Measurements from ENCODE around the gene CLEC16A. TPM values are rescaled to one million over a fixed set of nuclear protein-coding genes. Genes with fewer than 3 reads are reported as not detected.

Gene CLEC16A
- total and polyA plus RNA-seq, 2 donors (not counting 1 experiment from before 2014, with no cell fraction given), result 21.9 to 79.5 TPM

- Mint-ChIP-seq H3K27me3 (no peaks in the 10 kb centered on the region), H3K9me3 (ENCODE audit: insufficient read depth) (no peaks in the 10 kb centered on the region), H3K4me1 (peaks cover 79% of the 10 kb centered on the region), H3K4me3 (peak overlapping the region; percentile 32), H3K27ac (peak overlapping the region; percentile 81)
- Histone ChIP-seq H3K27me3 (replicated peaks in 1 of 4; ENCODE audit: control extremely low read depth in 1 of 4, control insufficient read depth in 3 of 4, insufficient read depth in 4 of 4, low read length in 3 of 4) (no peaks in the 10 kb centered on the region), H3K4me1 (ENCODE audit: control insufficient read depth in 2 of 2, insufficient read depth in 2 of 2, low read length in 2 of 2) (peaks cover 47 to 65% of the 10 kb centered on the region in 2 donors), H3K4me3 (ENCODE audit: control extremely low read depth in 1 of 5, extremely low read depth in 1 of 5, insufficient read depth in 1 of 5, low read depth in 2 of 5, low read length in 4 of 5) (no peak overlapping the region), H3K79me2 (ENCODE audit: control insufficient read depth, insufficient read depth, low read length) (peaks cover 26% of the 10 kb centered on the region), H3K9ac (ENCODE audit: low read length) (no peak overlapping the region), H3K36me3 (replicated peaks in 1 of 2; ENCODE audit: control extremely low read depth in 1 of 2, control insufficient read depth in 1 of 2, extremely low read depth in 1 of 2, insufficient read depth in 2 of 2, low read length in 1 of 2) (peaks cover 0 to 46% of the 10 kb centered on the region in 2 experiments), H3K27ac (ENCODE audit: low read length in 2 of 2) (peak overlapping the region; percentile 20 to 72), H2AFZ (ENCODE audit: insufficient read depth, low read depth, low read length, poor library complexity, severe bottlenecking) (no peak overlapping the region), H3K4me2 (replicated peaks; ENCODE audit: low read depth, low read length, poor library complexity, severe bottlenecking) (peak overlapping the region; percentile 91), H4K20me1 (ENCODE audit: control insufficient read depth, insufficient read depth, low read length, poor library complexity, severe bottlenecking) (peaks cover 84% of the 10 kb centered on the region), H3K9me3 (ENCODE audit: control extremely low read depth in 1 of 3, control insufficient read depth in 2 of 3, insufficient read depth in 1 of 3, low read length in 2 of 3) (no peaks in the 10 kb centered on the region)
- ChIA-PET POLR2A (interaction anchor here (0.6 to 1.4 kb wide), 8 partner anchors 10 to 1039 kb away, joined by 3 to 4 read pairs (median 3); partner anchors contain the start of genes CIITA and SNX29), CTCF (interaction anchor here (0.9 to 3.2 kb wide), 7 partner anchors 16 to 427 kb away, joined by 3 to 14 read pairs (median 3); no protein-coding TSS in a partner anchor)
- 40% methylated on average over 9 of the region's 11 CpGs for WGBS (ENCODE audit: insufficient coverage)
- peak; percentile 41 for DNase-seq
- no peak for TF ChIP-seq EZH2 (IDR thresholded peaks at IDR 0.05; ENCODE audit: borderline replicate concordance, insufficient read depth, low read depth, low read length, poor library complexity, severe bottlenecking)
- TF ChIP-seq, protein P1, sequence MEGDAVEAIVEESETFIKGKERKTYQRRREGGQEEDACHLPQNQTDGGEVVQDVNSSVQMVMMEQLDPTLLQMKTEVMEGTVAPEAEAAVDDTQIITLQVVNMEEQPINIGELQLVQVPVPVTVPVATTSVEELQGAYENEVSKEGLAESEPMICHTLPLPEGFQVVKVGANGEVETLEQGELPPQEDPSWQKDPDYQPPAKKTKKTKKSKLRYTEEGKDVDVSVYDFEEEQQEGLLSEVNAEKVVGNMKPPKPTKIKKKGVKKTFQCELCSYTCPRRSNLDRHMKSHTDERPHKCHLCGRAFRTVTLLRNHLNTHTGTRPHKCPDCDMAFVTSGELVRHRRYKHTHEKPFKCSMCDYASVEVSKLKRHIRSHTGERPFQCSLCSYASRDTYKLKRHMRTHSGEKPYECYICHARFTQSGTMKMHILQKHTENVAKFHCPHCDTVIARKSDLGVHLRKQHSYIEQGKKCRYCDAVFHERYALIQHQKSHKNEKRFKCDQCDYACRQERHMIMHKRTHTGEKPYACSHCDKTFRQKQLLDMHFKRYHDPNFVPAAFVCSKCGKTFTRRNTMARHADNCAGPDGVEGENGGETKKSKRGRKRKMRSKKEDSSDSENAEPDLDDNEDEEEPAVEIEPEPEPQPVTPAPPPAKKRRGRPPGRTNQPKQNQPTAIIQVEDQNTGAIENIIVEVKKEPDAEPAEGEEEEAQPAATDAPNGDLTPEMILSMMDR (IDR thresholded peaks at IDR 0.05), result no peak
- intact Hi-C loops (cut with micrococcal nuclease), result no loop called here
- no peak for ATAC-seq (ENCODE audit: low read depth)
Observed at GRCh38 chr16:10937068-10937859, 7.1 kb upstream of the CLEC16A start.

- Histone ChIP-seq H3K27me3 (replicated peaks in 1 of 4; ENCODE audit: control extremely low read depth in 1 of 4, control insufficient read depth in 3 of 4, insufficient read depth in 4 of 4, low read length in 3 of 4) (no peaks in the 10 kb centered on the region), H3K4me1 (ENCODE audit: control insufficient read depth in 2 of 2, insufficient read depth in 2 of 2, low read length in 2 of 2) (peaks cover 55 to 75% of the 10 kb centered on the region in 2 donors), H3K27ac (ENCODE audit: low read length in 2 of 2) (peak overlapping the region; percentile 25 to 72), H3K4me2 (replicated peaks; ENCODE audit: low read depth, low read length, poor library complexity, severe bottlenecking) (peak overlapping the region; percentile 91), H3K36me3 (replicated peaks in 1 of 2; ENCODE audit: control extremely low read depth in 1 of 2, control insufficient read depth in 1 of 2, extremely low read depth in 1 of 2, insufficient read depth in 2 of 2, low read length in 1 of 2) (peaks cover 0 to 41% of the 10 kb centered on the region in 2 experiments), H4K20me1 (ENCODE audit: control insufficient read depth, insufficient read depth, low read length, poor library complexity, severe bottlenecking) (peaks cover 86% of the 10 kb centered on the region), H2AFZ (ENCODE audit: insufficient read depth, low read depth, low read length, poor library complexity, severe bottlenecking) (no peak overlapping the region), H3K9me3 (ENCODE audit: control extremely low read depth in 1 of 3, control insufficient read depth in 2 of 3, insufficient read depth in 1 of 3, low read length in 2 of 3) (no peaks in the 10 kb centered on the region), H3K79me2 (ENCODE audit: control insufficient read depth, insufficient read depth, low read length) (peaks cover 34% of the 10 kb centered on the region), H3K4me3 (ENCODE audit: control extremely low read depth in 1 of 5, extremely low read depth in 1 of 5, insufficient read depth in 1 of 5, low read depth in 2 of 5, low read length in 4 of 5) (no peak overlapping the region), H3K9ac (ENCODE audit: low read length) (peak overlapping the region; percentile 21)
- ATAC-seq (ENCODE audit: low read depth) (no peak), DNase-seq (peak; percentile 48)
- peak overlapping the region; percentile 80 for H3K27ac Mint-ChIP-seq
- ChIA-PET POLR2A (interaction anchor here (0.6 to 1.1 kb wide), 6 partner anchors 67 to 1038 kb away, joined by 3 to 4 read pairs (median 3); partner anchors contain the start of gene SNX29), CTCF (interaction anchor here (0.6 to 3.2 kb wide), 5 partner anchors 20 to 428 kb away, joined by 3 to 14 read pairs (median 3); no protein-coding TSS in a partner anchor)
- TF ChIP-seq, protein P1 (IDR thresholded peaks at IDR 0.05), result no peak
- TF ChIP-seq EZH2 (IDR thresholded peaks at IDR 0.05; ENCODE audit: borderline replicate concordance, insufficient read depth, low read depth, low read length, poor library complexity, severe bottlenecking), result no peak
- 11% methylated on average over 4 of the region's 7 CpGs for WGBS (ENCODE audit: insufficient coverage)
- intact Hi-C loops (cut with micrococcal nuclease), result no loop called here
- H3K4me3 Mint-ChIP-seq, result peak overlapping the region; percentile 53
- no peaks in the 10 kb centered on the region for H3K27me3 Mint-ChIP-seq
- peaks cover 80% of the 10 kb centered on the region for H3K4me1 Mint-ChIP-seq
- H3K9me3 Mint-ChIP-seq (ENCODE audit: insufficient read depth), result no peaks in the 10 kb centered on the region
Observed at GRCh38 chr16:10938321-10938720, 6.0 kb upstream of the CLEC16A start.
